ENCODE data around the gene XIAP. TPM values are rescaled to one million over a fixed set of nuclear protein-coding genes. Genes with fewer than 3 reads are reported as not detected.

The XIAP gene
- total RNA-seq, 6 donors from 2014 or later: 28.3 to 64.2 (median 46.8) TPM

DNA sequence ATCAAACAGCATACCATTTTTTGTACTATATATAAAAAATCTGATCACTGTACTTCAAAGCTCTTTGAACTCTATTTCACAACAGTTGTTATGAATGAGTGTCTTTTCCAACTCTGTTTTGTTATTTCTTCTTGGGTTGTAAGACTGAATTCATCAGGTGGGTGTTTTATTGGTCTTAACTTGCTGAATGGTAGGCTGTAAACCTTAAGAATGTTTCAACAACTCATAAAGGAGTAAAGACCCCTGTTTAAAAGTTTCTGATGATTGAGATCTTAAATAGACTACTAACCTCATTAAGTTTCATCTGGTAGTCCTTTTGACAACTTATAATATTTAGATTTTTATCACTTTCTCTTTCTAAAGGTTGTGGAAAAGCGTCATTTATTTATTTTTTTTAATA is 83.2 kb downstream of the XIAP start:
- no peaks in the 10 kb centered on the region for H3K27me3 ChIP-seq
- WGBS, 2 donors: 65 to 93% methylated on average over 1 of the region's 1 CpG
- TF ChIP-seq POLR2AphosphoS5 (IDR thresholded peaks at IDR 0.05) (no peak), POLR2A (IDR thresholded peaks at IDR 0.05) (no peak), EP300 (IDR thresholded peaks at IDR 0.05) (no peak)
- TF ChIP-seq, protein P1, sequence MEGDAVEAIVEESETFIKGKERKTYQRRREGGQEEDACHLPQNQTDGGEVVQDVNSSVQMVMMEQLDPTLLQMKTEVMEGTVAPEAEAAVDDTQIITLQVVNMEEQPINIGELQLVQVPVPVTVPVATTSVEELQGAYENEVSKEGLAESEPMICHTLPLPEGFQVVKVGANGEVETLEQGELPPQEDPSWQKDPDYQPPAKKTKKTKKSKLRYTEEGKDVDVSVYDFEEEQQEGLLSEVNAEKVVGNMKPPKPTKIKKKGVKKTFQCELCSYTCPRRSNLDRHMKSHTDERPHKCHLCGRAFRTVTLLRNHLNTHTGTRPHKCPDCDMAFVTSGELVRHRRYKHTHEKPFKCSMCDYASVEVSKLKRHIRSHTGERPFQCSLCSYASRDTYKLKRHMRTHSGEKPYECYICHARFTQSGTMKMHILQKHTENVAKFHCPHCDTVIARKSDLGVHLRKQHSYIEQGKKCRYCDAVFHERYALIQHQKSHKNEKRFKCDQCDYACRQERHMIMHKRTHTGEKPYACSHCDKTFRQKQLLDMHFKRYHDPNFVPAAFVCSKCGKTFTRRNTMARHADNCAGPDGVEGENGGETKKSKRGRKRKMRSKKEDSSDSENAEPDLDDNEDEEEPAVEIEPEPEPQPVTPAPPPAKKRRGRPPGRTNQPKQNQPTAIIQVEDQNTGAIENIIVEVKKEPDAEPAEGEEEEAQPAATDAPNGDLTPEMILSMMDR (IDR thresholded peaks at IDR 0.05): no peak
- no peak overlapping the region for H3K27ac ChIP-seq
- no peaks in the 10 kb centered on the region for H3K9me3 ChIP-seq
- no peak for ATAC-seq (ENCODE audit: low FRiP score in 2 of 2)
- H3K36me3 ChIP-seq: no peaks in the 10 kb centered on the region
- no peak for DNase-seq
- no peaks in the 10 kb centered on the region for H3K4me1 ChIP-seq
- H3K4me3 ChIP-seq: no peak overlapping the region

DNA sequence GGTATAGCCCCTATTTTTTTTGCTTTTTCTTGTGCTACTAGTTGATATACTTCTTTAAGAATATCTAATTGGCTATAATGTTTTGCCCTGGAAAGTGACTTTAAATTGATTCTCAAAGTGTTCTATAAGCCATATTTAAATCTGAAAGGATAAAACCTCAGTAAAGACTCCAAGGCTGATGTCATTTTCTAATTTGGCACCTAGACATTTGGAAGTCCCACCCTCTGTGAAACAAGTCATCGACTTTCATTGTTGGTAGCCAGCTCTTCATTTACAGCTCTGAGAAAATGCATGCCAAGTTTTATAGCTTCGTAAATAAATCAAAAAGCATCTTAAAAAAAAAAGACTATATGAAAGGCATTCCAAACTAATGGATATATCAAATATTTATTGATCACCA is 83.6 kb downstream of the XIAP start:
- Histone ChIP-seq H3K4me1 (no peaks in the 10 kb centered on the region), H3K27ac (no peak overlapping the region), H3K9me3 (no peaks in the 10 kb centered on the region), H3K4me3 (no peak overlapping the region), H3K36me3 (no peaks in the 10 kb centered on the region), H3K27me3 (no peaks in the 10 kb centered on the region)
- DNase-seq: no peak
- no peak for ATAC-seq (ENCODE audit: low FRiP score in 2 of 2)
- 67 to 86% methylated on average over 2 of the region's 2 CpGs for whole genome bisulfite sequencing, 2 donors
- TF ChIP-seq, protein P1 (IDR thresholded peaks at IDR 0.05): no peak

DNA sequence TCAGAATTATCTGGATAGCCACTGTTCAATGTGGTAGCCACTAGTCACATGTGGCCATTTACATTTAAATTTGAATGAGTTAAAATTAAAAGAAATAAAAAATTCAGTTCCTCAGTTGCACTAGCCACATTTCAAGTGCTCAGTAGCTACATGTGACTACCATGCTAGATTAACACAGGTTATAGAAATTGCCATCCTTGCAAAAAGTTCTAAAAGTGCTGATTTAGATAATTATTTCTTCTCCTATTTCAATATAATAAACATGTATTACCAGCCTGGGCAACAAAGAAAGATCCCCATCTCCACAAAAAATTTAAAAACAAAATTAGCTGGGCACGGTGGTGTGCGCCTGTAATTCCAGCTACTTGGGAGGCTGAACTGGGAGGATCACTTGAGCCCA is 90.0 kb downstream of the XIAP start:
- no peak for DNase-seq
- H3K4me1 ChIP-seq: no peaks in the 10 kb centered on the region
- no peaks in the 10 kb centered on the region for H3K9me3 ChIP-seq
- no peak overlapping the region for H3K4me3 ChIP-seq
- no peaks in the 10 kb centered on the region for H3K36me3 ChIP-seq
- no peak for ATAC-seq (ENCODE audit: low FRiP score in 2 of 2)
- TF ChIP-seq POLR2AphosphoS5 (IDR thresholded peaks at IDR 0.05): no peak
- no peak for TF ChIP-seq EP300 (IDR thresholded peaks at IDR 0.05)
- TF ChIP-seq POLR2A (IDR thresholded peaks at IDR 0.05): no peak
- TF ChIP-seq, protein P1 (IDR thresholded peaks at IDR 0.05): no peak
- H3K27me3 ChIP-seq: no peaks in the 10 kb centered on the region
- H3K27ac ChIP-seq: no peak overlapping the region
- 92 to 95% methylated on average over 2 of the region's 2 CpGs for WGBS, 2 donors

DNA sequence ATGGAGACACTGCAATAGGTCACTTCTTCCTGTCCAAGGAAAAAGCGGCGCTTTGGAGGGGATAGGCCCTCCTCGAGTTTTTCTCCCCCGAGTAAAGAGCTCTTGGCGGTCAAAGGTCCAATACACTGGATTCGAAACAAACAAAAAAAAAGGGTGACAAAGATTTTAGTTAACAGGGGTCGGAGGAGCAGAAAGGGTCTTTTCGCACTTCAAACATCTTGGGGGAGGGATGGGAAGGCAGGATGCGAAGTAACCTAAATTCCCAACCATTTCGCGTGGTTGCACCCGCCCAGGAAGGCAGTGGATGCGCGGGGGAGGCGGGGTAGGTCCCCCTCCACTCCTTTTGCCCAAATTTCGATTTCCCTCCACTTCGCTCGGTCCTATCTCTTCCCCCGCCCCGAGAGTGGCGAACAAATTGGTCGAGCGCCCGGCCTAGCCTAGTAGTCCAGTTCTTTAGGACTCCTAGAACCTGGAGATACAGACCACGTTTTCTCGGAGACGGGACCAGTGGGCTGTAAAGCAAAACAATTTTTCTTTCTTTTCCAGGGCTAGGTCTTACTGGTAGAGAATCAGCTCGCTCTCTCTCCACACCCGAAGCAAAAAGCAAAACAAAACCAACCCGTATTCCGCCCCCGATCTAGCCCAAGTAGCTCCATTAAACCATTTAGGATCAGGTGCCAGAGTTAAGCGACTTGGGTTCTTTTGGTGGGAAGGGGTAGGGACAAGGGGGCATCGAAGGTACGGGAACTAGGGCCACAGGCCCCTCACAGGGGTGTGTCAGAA is 99.6 kb downstream of the XIAP start:
- peaks cover 0 to 4% (median 2%) of the 10 kb centered on the region in 4 donors for H3K4me1 ChIP-seq
- DNase-seq (peak; percentile 38 to 41), ATAC-seq (ENCODE audit: low FRiP score in 2 of 2) (peak in 1 of 2 donors; percentile 36)
- 3 to 38% methylated on average over 19 to 35 of the region's 35 CpGs for WGBS, 2 donors
- peak overlapping the region; percentile 35 to 67 (median 56) for H3K4me3 ChIP-seq
- peak overlapping the region; percentile 92 to 99 (median 96) for H3K27ac ChIP-seq
- H3K27me3 ChIP-seq: no peaks in the 10 kb centered on the region
- H3K36me3 ChIP-seq: no peaks in the 10 kb centered on the region
- TF ChIP-seq, protein P1 (IDR thresholded peaks at IDR 0.05): no peak
- TF ChIP-seq POLR2A (IDR thresholded peaks at IDR 0.05): no peak
- no peak for TF ChIP-seq EP300 (IDR thresholded peaks at IDR 0.05)
- no peak for TF ChIP-seq POLR2AphosphoS5 (IDR thresholded peaks at IDR 0.05)
- H3K9me3 ChIP-seq: no peaks in the 10 kb centered on the region

DNA sequence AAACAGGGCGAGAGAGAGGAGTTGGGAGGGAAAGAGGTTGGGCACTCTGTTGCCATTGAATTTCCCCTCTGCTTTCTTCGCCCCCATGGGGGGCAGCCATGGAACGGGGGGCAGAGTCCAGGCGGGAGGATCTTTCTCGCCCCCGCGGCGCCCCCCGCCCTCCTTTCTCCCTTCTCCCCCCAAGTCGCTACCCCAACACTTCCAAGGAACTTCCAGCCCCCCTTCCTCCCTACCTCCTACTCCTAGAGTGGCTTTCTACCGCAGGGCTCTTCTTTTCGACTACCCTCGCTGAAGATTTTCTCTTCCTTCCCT is 101.1 kb downstream of the XIAP start:
- no peaks in the 10 kb centered on the region for H3K27me3 ChIP-seq
- DNase-seq (peak in 1 of 2 donors; percentile 59), ATAC-seq (ENCODE audit: low FRiP score in 2 of 2) (no peak)
- H3K4me1 ChIP-seq: peaks cover 0 to 14% (median 10%) of the 10 kb centered on the region in 4 donors
- TF ChIP-seq EP300 (IDR thresholded peaks at IDR 0.05) (no peak), POLR2AphosphoS5 (IDR thresholded peaks at IDR 0.05) (no peak), POLR2A (IDR thresholded peaks at IDR 0.05) (no peak)
- TF ChIP-seq, protein P1 (IDR thresholded peaks at IDR 0.05): no peak
- H3K4me3 ChIP-seq: peak overlapping the region; percentile 27 to 67 (median 56)
- H3K36me3 ChIP-seq: no peaks in the 10 kb centered on the region
- H3K27ac ChIP-seq: peak overlapping the region; percentile 98 to 99 (median 98)
- no peaks in the 10 kb centered on the region for H3K9me3 ChIP-seq
- 0 to 28% methylated on average over 4 to 9 of the region's 13 CpGs for WGBS, 2 donors

Measured in upper lobe of left lung (tissue), 6 donors.